HL-60/S4 treated with retinoic acid at 250 ng/mL for 4 days and 3 days (cell line): Measurements from ENCODE around the gene EMP3.
"Not testable (repeated sequence)": the region's sequence is repeated elsewhere in the genome, so short reads cannot be mapped to it uniquely, and the experiment has no call there.

Experiments used
- in situ Hi-C: fragments of 300-500 bp; cut with MboI; formaldehyde crosslinking; loops from 2 replicates; pipeline ENCODE4 v1.7.0; 2022; ENCODE audit warnings: low sequenced_read_pairs

EMP3 gene

GRCh38 chr19:48315712-48316111, 9.6 kb upstream of the EMP3 start:
- in situ Hi-C loops = no loop called here

GRCh38 chr19:48317708-48317960, 7.7 kb upstream of the EMP3 start:
- in situ Hi-C loops = not testable (repeated sequence)

GRCh38 chr19:48318286-48318987, 6.9 kb upstream of the EMP3 start:
- in situ Hi-C loops = no loop called here

GRCh38 chr19:48319647-48320541, 5.5 kb upstream of the EMP3 start:
- in situ Hi-C loops = no loop called here

- in situ Hi-C loops = no loop called here
Measured at GRCh38 chr19:48321372-48321621, 4.1 kb upstream of the EMP3 start.

GRCh38 chr19:48321622-48322591, 3.4 kb upstream of the EMP3 start:
- in situ Hi-C loops = no loop called here

GRCh38 chr19:48329167-48329891, 4.0 kb downstream of the EMP3 start:
- in situ Hi-C loops = no loop called here

- in situ Hi-C loops = loop anchor here (10.0 kb wide), 1 partner anchor 255 kb away; no protein-coding TSS in a partner anchor
Measured at GRCh38 chr19:48330012-48330681, 4.8 kb downstream of the EMP3 start.

- in situ Hi-C loops = loop anchor here (10.0 kb wide), 1 partner anchor 252 kb away; no protein-coding TSS in a partner anchor
Measured at GRCh38 chr19:48332351-48332661, 7.0 kb downstream of the EMP3 start.

GRCh38 chr19:48332662-48333466, 7.5 kb downstream of the EMP3 start:
- in situ Hi-C loops = loop anchor here (10.0 kb wide), 1 partner anchor 252 kb away; no protein-coding TSS in a partner anchor

- in situ Hi-C loops = loop anchor here (10.0 kb wide), 1 partner anchor 251 kb away; no protein-coding TSS in a partner anchor
Measured at GRCh38 chr19:48333467-48334384, 8.4 kb downstream of the EMP3 start.

GRCh38 chr19:48338253-48338755, 13.0 kb downstream of the EMP3 start:
- in situ Hi-C loops = loop anchor here (10.0 kb wide), 1 partner anchor 246 kb away; no protein-coding TSS in a partner anchor

GRCh38 chr19:48338802-48339503, 13.6 kb downstream of the EMP3 start:
- in situ Hi-C loops = loop anchor here (10.0 kb wide), 1 partner anchor 246 kb away; no protein-coding TSS in a partner anchor

GRCh38 chr19:48340995-48341394, 15.6 kb downstream of the EMP3 start:
- in situ Hi-C loops = no loop called here

GRCh38 chr19:48341515-48342413, 16.4 kb downstream of the EMP3 start:
- in situ Hi-C loops = no loop called here

- in situ Hi-C loops = no loop called here
Measured at GRCh38 chr19:48342414-48342738, 17.0 kb downstream of the EMP3 start.
